ENCODE measurements around the gene ENPP6.

- TF ChIP-seq CTCF (IDR thresholded peaks at IDR 0.05) (no peak), POLR2A (IDR thresholded peaks at IDR 0.05) (no peak)
These were observed 17.9 kb downstream of the ENPP6 start for GRCh38 chr4:184199780-184200179.

Data from uterus (tissue), 2 donors.